Activated CD4-positive, alpha-beta T cell treated with anti-CD3 and anti-CD28 coated beads for 36 hours (primary cell): ENCODE results near the gene PCK1. TPM values are rescaled to one million over a fixed set of nuclear protein-coding genes. Genes with fewer than 3 reads are reported as not detected.

Experiments
- ATAC-seq: fragments of 200-7000 bp; cut with Tn5 transposase; one replicate; pipeline ENCODE4 v1.10.0; 2021; ENCODE audit warnings: mild to moderate bottlenecking, moderate library complexity
- CTCF ChIA-PET: fragments of 350-600 bp; sonication (Branson Sonifier 250); formaldehyde crosslinking; loops from one replicate; lab custom pipeline; 2021; ENCODE audit warnings: antibody characterized with exemption; lab: Charles Lee
- POLR2A ChIA-PET: fragments of 350-600 bp; sonication (Branson Sonifier 250); formaldehyde crosslinking; loops from one replicate; lab custom pipeline; 2021; ENCODE audit warnings: antibody characterized with exemption, inconsistent platforms; lab: Charles Lee
- DNase-seq: peaks from one replicate; pipeline ENCODE4 v3.0.0-alpha.2; 2020
- H3K27ac Mint-ChIP-seq: one replicate; pipeline ENCODE4 v1.8.0; 2021; ENCODE audit warnings: mixed read lengths
- H3K27me3 Mint-ChIP-seq: one replicate; pipeline ENCODE4 v1.8.0; 2021; ENCODE audit warnings: mixed read lengths
- H3K36me3 Mint-ChIP-seq: one replicate; pipeline ENCODE4 v1.8.0; 2021; ENCODE audit warnings: low read depth, mixed read lengths
- H3K4me1 Mint-ChIP-seq: one replicate; pipeline ENCODE4 v1.8.0; 2021; ENCODE audit warnings: mixed read lengths
- H3K4me3 Mint-ChIP-seq: one replicate; pipeline ENCODE4 v1.8.0; 2021; ENCODE audit warnings: mild to moderate bottlenecking, moderate library complexity, mixed read lengths
- H3K9me3 Mint-ChIP-seq: one replicate; pipeline ENCODE4 v1.8.0; 2021; ENCODE audit warnings: low read depth, mixed read lengths
- intact Hi-C, 2 experiments: fragments of 100-400 bp; cut with DNase I in 1 of 2; cut with micrococcal nuclease in 1 of 2; formaldehyde crosslinking; loops; one replicate each; pipeline versions ENCODE4 v1.14.2 to v1.15.1; 2022 to 2024; cut with DNase I, micrococcal nuclease
- total RNA-seq, 2 experiments: library from RNA; stranded (reverse); gene quantifications; one replicate each; pipeline ENCODE4 v1.2.3, GENCODE V29; 2021

The PCK1 gene
- total RNA-seq, 2 experiments from 2014 or later, result not detected

DNA sequence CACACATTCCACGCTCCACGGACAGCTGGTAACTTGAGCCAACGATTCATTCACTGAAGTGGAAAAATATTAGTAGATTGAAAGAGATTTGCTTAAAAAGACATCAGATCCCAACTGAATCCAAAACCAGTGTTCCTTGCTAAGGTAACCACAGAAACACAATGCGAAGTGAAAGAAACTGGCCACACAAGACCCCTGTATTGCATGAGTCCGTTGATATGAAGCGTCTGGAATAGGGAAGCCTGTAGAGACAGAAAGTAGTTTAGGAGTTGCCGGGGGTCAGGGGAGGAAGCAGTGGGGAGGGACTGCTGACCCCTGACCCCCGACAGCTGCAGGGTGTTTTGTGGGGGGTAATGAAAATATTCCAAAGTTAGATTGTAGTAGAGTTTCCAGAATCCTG is 10.0 kb downstream of the PCK1 start:
- Mint-ChIP-seq H3K36me3 (no peaks in the 10 kb centered on the region), H3K4me1 (no peaks in the 10 kb centered on the region), H3K27ac (no peak overlapping the region), H3K4me3 (no peak overlapping the region), H3K9me3 (no peaks in the 10 kb centered on the region), H3K27me3 (peaks cover 6% of the 10 kb centered on the region)
- DNase-seq (no peak), ATAC-seq (no peak)
- CTCF ChIA-PET, result interaction anchor here (1.3 kb wide), 1 partner anchor 24 kb away, joined by 3 read pairs; no protein-coding TSS in a partner anchor
- intact Hi-C loops, result no loop called here
- POLR2A ChIA-PET, result interaction anchor here (0.7 kb wide), 1 partner anchor 359 kb away, joined by 3 read pairs; no protein-coding TSS in a partner anchor

DNA sequence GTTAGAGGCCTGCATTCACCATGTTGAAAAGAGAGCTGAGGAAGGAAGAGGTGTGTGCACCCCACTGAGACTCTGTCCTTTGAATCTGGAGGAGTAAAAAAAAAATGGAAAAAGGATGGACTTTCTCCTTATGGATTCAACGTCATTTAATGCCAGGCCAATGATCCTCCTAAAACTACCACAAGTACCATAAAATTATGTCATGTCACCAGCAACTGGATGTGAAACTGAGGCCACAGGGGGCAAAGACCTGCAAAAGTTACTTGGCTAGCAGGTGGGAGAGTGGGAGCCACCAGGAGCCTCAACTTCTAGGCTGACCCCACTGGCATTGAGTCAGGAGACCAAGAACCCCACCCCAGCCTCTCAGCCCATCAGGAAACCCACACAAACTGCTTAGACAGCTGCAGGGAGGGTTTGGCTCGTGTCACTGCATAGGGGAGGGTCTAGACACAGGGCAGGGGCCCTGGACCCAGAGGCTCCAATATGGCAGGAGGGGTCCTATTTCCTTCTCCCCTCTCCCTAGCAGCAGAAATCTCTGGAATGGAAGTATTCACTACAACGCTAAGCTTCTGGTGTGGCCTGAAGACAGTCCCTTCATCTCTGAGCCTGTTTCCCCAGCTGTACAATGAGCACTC is 11.0 kb downstream of the PCK1 start:
- Mint-ChIP-seq H3K4me1 (no peaks in the 10 kb centered on the region), H3K9me3 (no peaks in the 10 kb centered on the region)
- POLR2A ChIA-PET, result interaction anchor here (0.7 kb wide), 1 partner anchor 360 kb away, joined by 3 read pairs; no protein-coding TSS in a partner anchor

GRCh38 chr20:57573242-57573641 is 12.3 kb downstream of the PCK1 start:
- no peak for ATAC-seq
- H3K27ac Mint-ChIP-seq, result no peak overlapping the region
- no peaks in the 10 kb centered on the region for H3K4me1 Mint-ChIP-seq

More for the DNA sequence above, 11.0 kb downstream of the PCK1 start:
- Mint-ChIP-seq H3K4me3 (no peak overlapping the region), H3K27me3 (peaks cover 6% of the 10 kb centered on the region), H3K27ac (no peak overlapping the region), H3K36me3 (no peaks in the 10 kb centered on the region)
- ATAC-seq (no peak), DNase-seq (no peak)
- CTCF ChIA-PET, result no interaction called here
- intact Hi-C loops, result no loop called here

DNA sequence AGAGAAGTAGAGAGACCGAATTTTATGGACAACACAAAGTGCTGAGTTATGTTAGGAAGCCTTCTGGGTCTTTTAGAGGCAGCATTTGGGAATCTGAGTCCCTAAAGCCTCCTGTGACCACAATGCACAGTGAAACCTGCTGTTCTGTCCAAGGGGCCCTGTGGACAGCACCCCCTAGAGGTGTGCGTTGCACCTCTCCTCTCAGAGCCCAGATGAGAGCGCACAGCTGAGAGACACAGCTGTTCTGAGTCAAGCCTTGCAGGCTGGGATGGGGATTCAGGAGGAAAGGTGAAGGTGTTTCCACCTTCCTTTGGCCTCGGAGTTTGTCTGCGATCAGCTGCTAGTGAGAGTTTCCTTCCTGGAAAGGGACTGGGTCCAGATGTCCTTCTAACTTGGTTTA is 13.0 kb downstream of the PCK1 start:
- no peak overlapping the region for H3K27ac Mint-ChIP-seq
- intact Hi-C loops, result no loop called here
- no peak overlapping the region for H3K4me3 Mint-ChIP-seq
- no peaks in the 10 kb centered on the region for H3K4me1 Mint-ChIP-seq
- peaks cover 2% of the 10 kb centered on the region for H3K27me3 Mint-ChIP-seq
- POLR2A ChIA-PET, result no interaction called here
- DNase-seq (no peak), ATAC-seq (no peak)
- H3K36me3 Mint-ChIP-seq, result no peaks in the 10 kb centered on the region
- no peaks in the 10 kb centered on the region for H3K9me3 Mint-ChIP-seq
- CTCF ChIA-PET, result no interaction called here

More at GRCh38 chr20:57573242-57573641, 12.3 kb downstream of the PCK1 start:
- H3K27me3 Mint-ChIP-seq, result peaks cover 2% of the 10 kb centered on the region
- DNase-seq, result no peak
- intact Hi-C loops, result no loop called here
- no peaks in the 10 kb centered on the region for H3K9me3 Mint-ChIP-seq
- POLR2A ChIA-PET, result no interaction called here
- H3K4me3 Mint-ChIP-seq, result no peak overlapping the region
- CTCF ChIA-PET, result interaction anchor here (0.6 to 0.9 kb wide), 4 partner anchors 15 to 224 kb away, joined by 3 to 5 read pairs (median 4); no protein-coding TSS in a partner anchor
- no peaks in the 10 kb centered on the region for H3K36me3 Mint-ChIP-seq

GRCh38 chr20:57574954-57575353 is 14.0 kb downstream of the PCK1 start:
- ChIA-PET POLR2A (no interaction called here), CTCF (no interaction called here)
- ATAC-seq (no peak), DNase-seq (no peak)
- Mint-ChIP-seq H3K27me3 (peaks cover 6% of the 10 kb centered on the region), H3K4me3 (no peak overlapping the region), H3K27ac (no peak overlapping the region), H3K4me1 (no peaks in the 10 kb centered on the region), H3K36me3 (no peaks in the 10 kb centered on the region), H3K9me3 (no peaks in the 10 kb centered on the region)
- intact Hi-C loops, result no loop called here

DNA sequence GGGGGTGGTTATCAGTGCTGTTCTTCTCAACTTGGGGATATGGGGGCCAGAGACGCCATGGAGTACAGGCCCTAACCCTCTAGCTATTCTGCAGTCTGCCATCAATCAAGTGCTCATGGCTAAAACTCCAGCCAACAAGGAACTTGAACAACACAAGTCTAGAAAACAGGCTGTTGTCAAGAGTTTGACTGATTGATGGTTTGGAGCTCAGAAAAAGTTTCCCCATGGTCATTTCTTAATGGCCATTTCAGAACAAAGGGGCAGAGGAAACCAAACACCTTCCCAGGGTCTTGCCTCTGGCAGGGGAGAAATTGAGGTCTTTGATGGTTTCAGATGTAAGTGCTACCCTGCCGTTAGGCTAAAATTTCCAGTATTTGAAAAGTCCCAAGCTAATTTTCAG is 15.1 kb downstream of the PCK1 start:
- POLR2A ChIA-PET, result no interaction called here
- no peaks in the 10 kb centered on the region for H3K36me3 Mint-ChIP-seq
- H3K27me3 Mint-ChIP-seq, result peaks cover 15% of the 10 kb centered on the region
- DNase-seq (no peak), ATAC-seq (no peak)
- H3K4me3 Mint-ChIP-seq, result no peak overlapping the region
- no peaks in the 10 kb centered on the region for H3K9me3 Mint-ChIP-seq
- H3K27ac Mint-ChIP-seq, result no peak overlapping the region
- H3K4me1 Mint-ChIP-seq, result no peaks in the 10 kb centered on the region
- intact Hi-C loops, result no loop called here
- CTCF ChIA-PET, result interaction anchor here (0.7 to 0.8 kb wide), 2 partner anchors 18 to 62 kb away, joined by 3 to 4 read pairs; no protein-coding TSS in a partner anchor

DNA sequence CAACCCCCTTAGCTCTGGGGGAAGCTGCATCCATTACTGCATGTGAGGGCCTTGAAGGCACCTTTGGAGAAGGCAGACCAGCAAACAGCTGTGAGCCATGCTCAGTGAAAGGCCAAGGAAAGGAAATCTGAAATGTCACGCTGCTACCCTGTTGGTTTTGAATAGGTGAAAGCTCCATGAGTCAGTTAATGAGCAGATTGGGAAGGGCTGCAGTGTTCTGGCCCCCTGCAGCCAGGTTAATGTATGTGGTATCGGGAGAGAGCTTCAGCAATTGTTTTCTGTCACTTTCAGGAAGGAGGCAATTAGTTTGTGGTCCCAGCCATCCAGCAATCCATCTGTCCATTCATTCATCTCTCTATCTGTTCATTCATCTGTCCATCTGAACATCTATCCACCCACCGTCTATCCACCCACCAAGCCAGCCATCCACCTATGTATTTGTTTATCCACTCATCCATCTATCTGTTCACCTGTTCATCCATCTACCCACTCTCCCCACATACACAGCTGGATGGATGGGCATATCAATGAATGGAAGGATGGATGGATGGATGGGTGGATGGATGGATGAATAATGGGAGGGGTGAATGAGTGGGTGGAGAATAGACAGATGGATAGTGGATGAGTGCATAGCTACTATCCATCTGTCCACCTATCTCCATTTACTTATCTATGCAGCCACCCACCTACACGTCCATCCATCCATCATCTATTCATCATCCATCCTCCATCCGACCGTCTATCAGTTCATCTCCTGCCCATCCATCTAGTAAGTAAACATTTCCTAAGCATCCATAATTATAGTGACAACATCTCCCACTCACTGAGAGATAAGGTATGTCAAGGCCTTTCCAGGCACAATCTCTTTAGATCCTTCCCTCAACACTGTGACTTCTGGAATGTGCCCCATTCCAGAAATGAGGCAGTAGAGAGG is 16.0 kb downstream of the PCK1 start:
- intact Hi-C loops, result no loop called here
- Mint-ChIP-seq H3K4me3 (no peak overlapping the region), H3K27me3 (peaks cover 21% of the 10 kb centered on the region), H3K36me3 (no peaks in the 10 kb centered on the region), H3K4me1 (no peaks in the 10 kb centered on the region), H3K27ac (no peak overlapping the region), H3K9me3 (no peaks in the 10 kb centered on the region)
- ChIA-PET CTCF (interaction anchor here (0.7 to 0.8 kb wide), 2 partner anchors 18 to 63 kb away, joined by 3 to 4 read pairs; no protein-coding TSS in a partner anchor), POLR2A (no interaction called here)
- ATAC-seq (no peak), DNase-seq (no peak)

GRCh38 chr20:57577679-57578475 is 17.0 kb downstream of the PCK1 start:
- Mint-ChIP-seq H3K9me3 (no peaks in the 10 kb centered on the region), H3K27ac (no peak overlapping the region), H3K4me3 (no peak overlapping the region), H3K27me3 (peaks cover 28% of the 10 kb centered on the region), H3K36me3 (no peaks in the 10 kb centered on the region), H3K4me1 (no peaks in the 10 kb centered on the region)
- ChIA-PET POLR2A (no interaction called here), CTCF (interaction anchor here (0.6 kb wide), 1 partner anchor 82 kb away, joined by 3 read pairs; no protein-coding TSS in a partner anchor)
- intact Hi-C loops, result no loop called here
- no peak for ATAC-seq
- DNase-seq, result no peak

- no peak for DNase-seq
- Mint-ChIP-seq H3K36me3 (no peaks in the 10 kb centered on the region), H3K27ac (no peak overlapping the region), H3K4me3 (no peak overlapping the region), H3K4me1 (no peaks in the 10 kb centered on the region), H3K9me3 (no peaks in the 10 kb centered on the region), H3K27me3 (peaks cover 30% of the 10 kb centered on the region)
- intact Hi-C loops, result no loop called here
- no peak for ATAC-seq
- ChIA-PET CTCF (interaction anchor here (0.6 kb wide), 1 partner anchor 83 kb away, joined by 3 read pairs; no protein-coding TSS in a partner anchor), POLR2A (no interaction called here)
These were observed 17.7 kb downstream of the PCK1 start for GRCh38 chr20:57578476-57579165.

- Mint-ChIP-seq H3K27me3 (peaks cover 37% of the 10 kb centered on the region), H3K4me3 (no peak overlapping the region), H3K9me3 (no peaks in the 10 kb centered on the region), H3K4me1 (no peaks in the 10 kb centered on the region), H3K36me3 (no peaks in the 10 kb centered on the region), H3K27ac (no peak overlapping the region)
- POLR2A ChIA-PET, result no interaction called here
- intact Hi-C loops, result no loop called here
- ATAC-seq, result no peak
- CTCF ChIA-PET, result no interaction called here
- DNase-seq, result no peak
These were observed 18.5 kb downstream of the PCK1 start for GRCh38 chr20:57579331-57579897.
